H9 (cell line): ENCODE results near the gene ERCC2. TPM values are rescaled to one million over a fixed set of nuclear protein-coding genes. Genes with fewer than 3 reads are reported as not detected.

Experiments
- DNase-seq: peaks from one replicate; pipeline ENCODE4 v3.0.0-alpha.2; 2017
- H2AFZ ChIP-seq: one replicate; pipeline ENCODE4 v1.6.1; 2013; ENCODE audit warnings: mild to moderate bottlenecking, low read length, control low read depth, moderate library complexity
- H2AK5ac ChIP-seq: 2 replicates; pipeline ENCODE4 v1.6.1; 2013; ENCODE audit warnings: low read length, control low read depth, mixed read lengths; ENCODE audit not compliant: insufficient read length
- H2BK120ac ChIP-seq: one replicate; pipeline ENCODE4 v1.6.1; 2013; ENCODE audit warnings: low read depth, mild to moderate bottlenecking, low read length, control low read depth, inconsistent platforms; ENCODE audit not compliant: poor library complexity, severe bottlenecking
- H2BK12ac ChIP-seq: 2 replicates; pipeline ENCODE4 v1.6.1; 2013; ENCODE audit warnings: low read length, control low read depth, mixed read lengths, low read depth; ENCODE audit not compliant: insufficient read length
- H2BK15ac ChIP-seq: 2 replicates; pipeline ENCODE4 v1.6.1; 2013; ENCODE audit warnings: low read depth, low read length, control low read depth
- H2BK20ac ChIP-seq: one replicate; pipeline ENCODE4 v1.6.1; 2013; ENCODE audit warnings: low read depth, mild to moderate bottlenecking, low read length, control low read depth, inconsistent platforms; ENCODE audit not compliant: poor library complexity, severe bottlenecking
- H2BK5ac ChIP-seq: 2 replicates; pipeline ENCODE4 v1.6.1; 2013; ENCODE audit warnings: low read length, control low read depth, mixed read lengths; ENCODE audit not compliant: insufficient read length
- H3K14ac ChIP-seq: 2 replicates; pipeline ENCODE4 v1.6.1; 2013; ENCODE audit warnings: low read length, control low read depth; ENCODE audit not compliant: insufficient read depth
- H3K18ac ChIP-seq: 2 replicates; pipeline ENCODE4 v1.6.1; 2013; ENCODE audit warnings: low read depth, mild to moderate bottlenecking, mixed read lengths, low read length, control low read depth; ENCODE audit not compliant: insufficient read length
- H3K23ac ChIP-seq: 2 replicates; pipeline ENCODE4 v1.6.1; 2013; ENCODE audit warnings: low read length, control low read depth, mixed read lengths, low read depth; ENCODE audit not compliant: insufficient read length
- H3K23me2 ChIP-seq: 2 replicates; pipeline ENCODE4 v1.6.1; 2013; ENCODE audit warnings: low read depth, mild to moderate bottlenecking, mixed read lengths, low read length, control low read depth; ENCODE audit not compliant: insufficient read length, poor library complexity, severe bottlenecking
- H3K27ac ChIP-seq: 2 replicates; pipeline ENCODE4 v1.5.1; 2013; ENCODE audit warnings: low read length, control low read depth, mixed read lengths, low read depth; ENCODE audit not compliant: insufficient read length
- H3K27me3 ChIP-seq: 2 replicates; pipeline ENCODE4 v1.6.1; 2013; ENCODE audit warnings: low read length, control low read depth, inconsistent platforms; ENCODE audit not compliant: insufficient read depth
- H3K4ac ChIP-seq: 2 replicates; pipeline ENCODE4 v1.6.1; 2013; ENCODE audit warnings: low read depth, mild to moderate bottlenecking, control low read depth, inconsistent platforms, low read length, moderate library complexity
- H3K4me1 ChIP-seq: 2 replicates; pipeline ENCODE4 v1.6.1; 2013; ENCODE audit warnings: low read length, control low read depth, inconsistent platforms; ENCODE audit not compliant: insufficient read depth
- H3K4me2 ChIP-seq: 2 replicates; pipeline ENCODE4 v1.6.1; 2013; ENCODE audit warnings: low read length, control low read depth, mixed read lengths; ENCODE audit not compliant: insufficient read length, insufficient read depth
- H3K56ac ChIP-seq: 2 replicates; pipeline ENCODE4 v1.6.1; 2013; ENCODE audit warnings: low read depth, mild to moderate bottlenecking, mixed read lengths, low read length, control low read depth; ENCODE audit not compliant: insufficient read length
- H3K79me1 ChIP-seq: 2 replicates; pipeline ENCODE4 v1.6.1; 2013; ENCODE audit warnings: low read depth, mild to moderate bottlenecking, moderate library complexity, low read length, control low read depth, inconsistent platforms; ENCODE audit not compliant: insufficient read depth, poor library complexity, severe bottlenecking
- H3K79me2 ChIP-seq: 2 replicates; pipeline ENCODE4 v1.6.1; 2013; ENCODE audit warnings: low read length, control low read depth, inconsistent platforms; ENCODE audit not compliant: insufficient read depth
- H3K9ac ChIP-seq: 2 replicates; pipeline ENCODE4 v1.6.1; 2013; ENCODE audit warnings: low read length, control low read depth, mixed read lengths; ENCODE audit not compliant: insufficient read length; ENCODE audit errors: extremely low read depth
- H3K9me3 ChIP-seq: one replicate; pipeline ENCODE4 v1.6.1; 2013; ENCODE audit warnings: low read depth, low read length, inconsistent platforms; ENCODE audit not compliant: control insufficient read depth
- H3T11ph ChIP-seq: one replicate; pipeline ENCODE4 v1.6.1; 2013; ENCODE audit warnings: mild to moderate bottlenecking, low read length, control low read depth, inconsistent platforms
- H4K20me1 ChIP-seq: one replicate; pipeline ENCODE4 v1.6.1; 2013; ENCODE audit not compliant: control insufficient read depth, insufficient read length, insufficient read depth
- H4K5ac ChIP-seq: 2 replicates; pipeline ENCODE4 v1.6.1; 2013; ENCODE audit warnings: low read depth, mild to moderate bottlenecking, mixed read lengths, low read length, control low read depth; ENCODE audit not compliant: insufficient read length
- H4K8ac ChIP-seq: replicated peaks from 2 replicates; pipeline ENCODE4 v1.6.1; 2013; ENCODE audit warnings: low read length, control low read depth, mixed read lengths, low read depth; ENCODE audit not compliant: insufficient read length
- H4K91ac ChIP-seq: 2 replicates; pipeline ENCODE4 v1.6.1; 2013; ENCODE audit warnings: low read depth, mild to moderate bottlenecking, moderate library complexity, mixed read lengths, low read length, control low read depth; ENCODE audit not compliant: insufficient read length
- H3K27ac Mint-ChIP-seq, 3 experiments: 2 replicates in 2 of 3; 3 replicates in 1 of 3; pipeline ENCODE4 v1.8.0; 2020 to 2021; ENCODE audit warnings: mixed read lengths in 3 of 3, mild to moderate bottlenecking in 1 of 3, moderate library complexity in 1 of 3
- H3K27me3 Mint-ChIP-seq: 2 replicates; pipeline ENCODE4 v1.8.0; 2021; ENCODE audit warnings: low read depth, mild to moderate bottlenecking, moderate library complexity, mixed read lengths
- H3K36me3 Mint-ChIP-seq, 3 experiments: 2 replicates in 2 of 3; 3 replicates in 1 of 3; pipeline ENCODE4 v1.8.0; 2020 to 2021; ENCODE audit warnings: low read depth in 3 of 3, mixed read lengths in 3 of 3; ENCODE audit not compliant: insufficient read depth in 1 of 3
- H3K4me1 Mint-ChIP-seq, 2 experiments: 2 replicates each; pipeline ENCODE4 v1.8.0; 2020; ENCODE audit warnings: mixed read lengths in 2 of 2
- H3K4me3 Mint-ChIP-seq, 2 experiments: 2 replicates in 1 of 2; 3 replicates in 1 of 2; pipeline ENCODE4 v1.8.0; 2020 to 2021; ENCODE audit warnings: mild to moderate bottlenecking in 2 of 2, mixed read lengths in 2 of 2, moderate library complexity in 1 of 2
- H3K9me3 Mint-ChIP-seq, 2 experiments: 2 replicates in 1 of 2; 3 replicates in 1 of 2; pipeline ENCODE4 v1.8.0; 2020; ENCODE audit warnings: mild to moderate bottlenecking in 2 of 2, mixed read lengths in 2 of 2, moderate library complexity in 1 of 2
- WGBS: extraction: QIAGEN DNeasy Blood & Tissue Kit; methylation state at CpG from one replicate; pipeline ENCODE4 v1.1.7; 2013; ENCODE audit warnings: missing lambda C conversion rate, low lambda C conversion rate, mixed read lengths; ENCODE audit not compliant: insufficient read length; ENCODE audit errors: extremely low coverage; 5-methylcytosine and 5-hydroxymethylcytosine counted together
- total RNA-seq: library from RNA; stranded (reverse); gene quantifications from 2 replicates; pipeline ENCODE4 v1.2.1, GENCODE V29; 2021
- TF ChIP-seq, protein P1 (sequence below): fragments of 200-600 bp; sonication (generic); conservative IDR thresholded peaks from 3 replicates; pipeline ENCODE4 v1.8.0; 2021; ENCODE audit warnings: antibody characterized with exemption, mild to moderate bottlenecking

Gene ERCC2
- total RNA-seq, 1 experiment from 2014 or later, result 98.7 TPM

DNA sequence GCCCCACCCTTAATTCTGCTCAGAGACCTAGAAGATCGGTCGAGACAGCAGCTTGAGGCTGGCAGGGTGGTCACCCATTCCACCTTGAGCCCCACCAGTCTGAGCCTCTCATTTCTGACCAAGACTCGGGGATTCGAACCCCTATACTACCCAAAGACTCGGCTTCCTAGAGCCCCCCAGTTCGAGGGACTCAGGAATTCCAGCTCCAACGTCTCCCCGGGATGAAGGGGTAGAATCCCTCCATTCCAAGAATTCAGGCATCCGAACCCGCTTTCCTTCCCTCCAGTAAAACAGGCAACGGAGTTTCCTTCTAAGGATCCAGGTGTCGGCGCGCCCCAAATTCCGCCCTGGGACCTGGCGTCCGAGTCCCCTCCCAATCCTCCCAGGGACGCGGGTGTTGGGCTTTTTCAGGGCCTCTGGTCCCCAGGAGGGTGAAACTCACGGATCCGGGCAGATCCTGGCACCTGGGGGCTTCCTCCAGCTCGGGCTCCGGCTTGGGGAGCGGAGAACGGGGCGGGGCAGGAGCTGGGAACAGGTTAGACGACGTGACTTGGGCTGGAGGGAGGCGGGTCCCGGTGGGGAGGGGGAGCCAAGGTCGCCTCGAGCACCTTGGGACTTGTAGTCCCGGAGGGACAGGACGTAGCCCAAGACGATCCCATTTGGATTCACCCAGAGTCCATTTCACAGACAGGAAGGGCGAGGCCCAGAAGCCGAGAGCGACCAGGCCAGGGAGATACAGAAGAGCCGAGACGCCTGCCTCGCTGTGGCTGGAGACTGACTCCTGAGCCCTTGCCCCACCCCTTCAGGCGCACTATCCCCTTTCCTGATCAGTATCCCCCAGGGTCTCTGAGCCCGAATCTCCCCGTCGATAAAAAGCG lies 34.4 kb upstream of the ERCC2 start, which contains the start of gene PPP1R13L:
Gene PPP1R13L (minus strand): TSS at position 513 of the 878 bp plus-strand sequence. CDS start 6,751 bp downstream, outside the sequence.
- H4K8ac ChIP-seq, result no peak within 1 kb of the TSS
- H3K27me3 ChIP-seq, result no peaks in the 10 kb centered on the region
- Mint-ChIP-seq H3K9me3 (no peaks in the 10 kb centered on the region; a peak in 1 of 5 replicates), H3K36me3 (peaks cover 12 to 19% (median 15%) of the 10 kb centered on the region in 3 experiments; a peak in 6 of 7 replicates), H3K4me1 (peaks cover 21 to 30% of the 10 kb centered on the region in 2 experiments), H3K27ac (peak within 1 kb of the TSS; percentile 99 to 100 (median 100)), H3K4me3 (peak within 1 kb of the TSS; percentile 99), H3K27me3 (peaks cover 4% of the 10 kb centered on the region; the same call in 1 of the 2 replicates)
- H4K20me1 ChIP-seq, result no peaks in the 10 kb centered on the region
- peak within 1 kb of the TSS; percentile 73 for H3K18ac ChIP-seq
- H3K4me2 ChIP-seq, result peak within 1 kb of the TSS; percentile 93
- no peak within 1 kb of the TSS for H2AK5ac ChIP-seq
- H3K56ac ChIP-seq, result no peak within 1 kb of the TSS
- H2BK20ac ChIP-seq, result no peak within 1 kb of the TSS
- no peak within 1 kb of the TSS for H3T11ph ChIP-seq
- H2BK15ac ChIP-seq, result no peak within 1 kb of the TSS
- no peak within 1 kb of the TSS for H4K91ac ChIP-seq
- H3K9me3 ChIP-seq, result no peaks in the 10 kb centered on the region
- H3K4ac ChIP-seq, result no peak within 1 kb of the TSS; the same call in 1 of the 2 replicates
- TF ChIP-seq, protein P1, sequence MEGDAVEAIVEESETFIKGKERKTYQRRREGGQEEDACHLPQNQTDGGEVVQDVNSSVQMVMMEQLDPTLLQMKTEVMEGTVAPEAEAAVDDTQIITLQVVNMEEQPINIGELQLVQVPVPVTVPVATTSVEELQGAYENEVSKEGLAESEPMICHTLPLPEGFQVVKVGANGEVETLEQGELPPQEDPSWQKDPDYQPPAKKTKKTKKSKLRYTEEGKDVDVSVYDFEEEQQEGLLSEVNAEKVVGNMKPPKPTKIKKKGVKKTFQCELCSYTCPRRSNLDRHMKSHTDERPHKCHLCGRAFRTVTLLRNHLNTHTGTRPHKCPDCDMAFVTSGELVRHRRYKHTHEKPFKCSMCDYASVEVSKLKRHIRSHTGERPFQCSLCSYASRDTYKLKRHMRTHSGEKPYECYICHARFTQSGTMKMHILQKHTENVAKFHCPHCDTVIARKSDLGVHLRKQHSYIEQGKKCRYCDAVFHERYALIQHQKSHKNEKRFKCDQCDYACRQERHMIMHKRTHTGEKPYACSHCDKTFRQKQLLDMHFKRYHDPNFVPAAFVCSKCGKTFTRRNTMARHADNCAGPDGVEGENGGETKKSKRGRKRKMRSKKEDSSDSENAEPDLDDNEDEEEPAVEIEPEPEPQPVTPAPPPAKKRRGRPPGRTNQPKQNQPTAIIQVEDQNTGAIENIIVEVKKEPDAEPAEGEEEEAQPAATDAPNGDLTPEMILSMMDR, result no peak
- peaks cover 18% of the 10 kb centered on the region for H3K23me2 ChIP-seq
- H4K5ac ChIP-seq, result no peak within 1 kb of the TSS
- peak within 1 kb of the TSS; percentile 56 for H3K9ac ChIP-seq
- no peak within 1 kb of the TSS for H3K23ac ChIP-seq
- peak within 1 kb of the TSS; percentile 75 for H3K27ac ChIP-seq
- no peak within 1 kb of the TSS for H2BK5ac ChIP-seq
- WGBS, result no CpG with 5 or more reads among the region's 46 CpGs
- H2BK12ac ChIP-seq, result no peak within 1 kb of the TSS
- peaks cover 7% of the 10 kb centered on the region; the same call in 1 of the 2 replicates for H3K4me1 ChIP-seq
- peak; percentile 98 for DNase-seq
- no peaks in the 10 kb centered on the region for H3K79me1 ChIP-seq
- peak within 1 kb of the TSS; percentile 62; the same call in 1 of the 2 replicates for H3K14ac ChIP-seq
- no peak within 1 kb of the TSS for H2AFZ ChIP-seq
- H3K79me2 ChIP-seq, result no peaks in the 10 kb centered on the region; the same call in 1 of the 2 replicates
- H2BK120ac ChIP-seq, result no peak within 1 kb of the TSS
